HUES6 (cell line): Measurements from ENCODE around the gene SCUBE3.
A peak's percentile ranks its signal among the peaks of the same experiment; 100 is the strongest.

Experiments used
- H3K27ac ChIP-seq: 2 replicates; pipeline ENCODE4 v1.7.0; 2013; ENCODE audit warnings: low read depth, mild to moderate bottlenecking, low read length, inconsistent platforms
- H3K27me3 ChIP-seq: 2 replicates; pipeline ENCODE4 v1.6.1; 2013; ENCODE audit warnings: low read length; ENCODE audit not compliant: control insufficient read depth, insufficient read depth
- H3K36me3 ChIP-seq: 2 replicates; pipeline ENCODE4 v1.6.1; 2013; ENCODE audit warnings: low read length; ENCODE audit not compliant: control insufficient read depth, insufficient read depth
- H3K4me1 ChIP-seq: 2 replicates; pipeline ENCODE4 v1.6.1; 2013; ENCODE audit warnings: low read length; ENCODE audit not compliant: control insufficient read depth, insufficient read depth
- H3K4me3 ChIP-seq: 2 replicates; pipeline ENCODE4 v1.5.1; 2013; ENCODE audit warnings: low read depth, low read length
- H3K9ac ChIP-seq: one replicate; pipeline ENCODE4 v1.6.1; 2013; ENCODE audit warnings: mild to moderate bottlenecking, low read length
- H3K9me3 ChIP-seq: 2 replicates; pipeline ENCODE4 v1.6.1; 2013; ENCODE audit warnings: low read depth, low read length; ENCODE audit not compliant: control insufficient read depth, insufficient read depth

Gene SCUBE3

DNA sequence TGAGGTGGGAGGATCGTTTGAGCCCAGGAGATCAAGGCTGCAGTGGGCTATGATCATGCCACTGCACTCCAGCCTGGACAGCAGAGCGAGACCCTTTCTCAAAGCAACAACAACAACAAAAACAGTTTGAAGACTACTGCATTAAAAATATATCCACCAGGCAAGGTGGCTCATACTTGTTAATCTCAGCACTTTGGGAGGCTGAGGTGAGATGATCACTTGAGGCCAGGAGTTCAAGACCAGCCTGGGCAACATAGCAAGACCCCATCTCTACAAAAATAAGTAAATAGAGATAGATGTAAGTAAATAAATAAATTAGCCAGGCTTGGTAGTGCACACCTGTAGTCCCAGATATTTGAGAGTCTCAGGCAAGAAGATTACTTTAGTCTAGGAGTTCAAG lies 58.2 kb downstream of the SCUBE3 start:
- H3K4me1 ChIP-seq, result peaks cover 4% of the 10 kb centered on the region; the same call in 1 of the 2 replicates
- no peak overlapping the region for H3K4me3 ChIP-seq
- no peaks in the 10 kb centered on the region for H3K27me3 ChIP-seq
- no peaks in the 10 kb centered on the region for H3K9me3 ChIP-seq
- no peak overlapping the region for H3K9ac ChIP-seq
- H3K27ac ChIP-seq, result no peak overlapping the region
- H3K36me3 ChIP-seq, result no peaks in the 10 kb centered on the region

DNA sequence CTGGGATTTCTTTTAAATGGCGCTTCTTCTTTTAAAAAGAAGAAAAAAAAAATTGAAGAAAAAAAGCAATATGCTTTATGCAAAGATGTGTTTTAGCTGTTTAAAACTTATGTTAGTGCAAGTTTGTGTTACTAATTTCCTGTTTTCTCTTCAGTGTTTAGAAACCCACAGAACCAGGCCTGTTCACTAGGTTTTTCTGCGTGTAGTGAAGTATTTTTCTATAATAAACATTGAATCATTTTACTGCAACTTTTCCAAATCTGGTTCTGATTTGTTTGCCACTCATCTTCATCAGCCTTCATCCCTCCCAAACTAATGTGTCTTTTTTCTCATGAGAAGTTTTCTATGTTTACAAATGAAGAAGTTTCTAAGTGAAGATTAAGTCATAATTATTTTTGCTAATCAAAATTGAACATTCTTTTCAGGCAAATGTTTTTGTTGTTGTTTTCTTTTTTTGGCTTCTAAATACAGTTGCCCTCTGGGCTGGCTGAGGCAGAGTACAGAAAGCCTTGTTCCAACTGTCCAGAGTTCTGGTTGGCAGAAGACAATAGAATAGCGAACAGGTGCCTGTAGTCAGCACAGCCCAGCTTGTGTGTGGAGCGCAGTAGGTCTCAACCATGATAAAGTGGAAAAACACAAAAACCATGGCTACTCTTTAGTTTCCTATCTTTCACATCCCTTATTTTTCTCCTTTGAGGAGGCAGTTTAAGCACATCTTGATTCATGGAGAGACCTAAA lies 60.2 kb downstream of the SCUBE3 start:
- H3K27ac ChIP-seq, result no peak overlapping the region

DNA sequence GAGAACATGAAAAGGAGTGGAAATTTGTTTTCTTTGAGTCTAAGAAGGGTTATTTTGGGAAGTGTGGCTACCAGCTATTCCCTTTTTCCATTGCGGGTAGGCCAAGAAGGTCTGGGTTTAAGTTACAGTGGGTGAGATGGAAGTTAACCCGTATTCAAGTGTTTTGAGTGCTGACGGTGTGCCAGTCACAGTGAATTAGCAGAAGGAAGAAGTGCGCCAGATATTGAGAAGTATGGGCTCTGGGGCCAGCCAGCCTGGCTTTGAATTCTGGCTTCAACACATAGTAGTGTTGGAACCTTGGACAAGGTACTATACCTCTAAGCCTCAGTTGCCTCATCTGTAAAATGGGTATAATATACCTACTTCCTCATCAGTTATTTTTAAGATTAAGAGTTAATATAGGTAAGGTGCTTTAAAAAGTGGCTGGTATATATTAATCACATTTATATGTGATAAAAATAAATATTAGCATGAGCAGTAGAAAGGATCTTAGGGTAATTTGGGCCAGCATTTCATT lies 62.0 kb downstream of the SCUBE3 start:
- no peak overlapping the region for H3K9ac ChIP-seq
- no peaks in the 10 kb centered on the region for H3K4me1 ChIP-seq
- H3K9me3 ChIP-seq, result no peaks in the 10 kb centered on the region
- H3K36me3 ChIP-seq, result no peaks in the 10 kb centered on the region
- no peak overlapping the region for H3K27ac ChIP-seq
- H3K27me3 ChIP-seq, result no peaks in the 10 kb centered on the region
- no peak overlapping the region for H3K4me3 ChIP-seq

More for the DNA sequence above, 60.2 kb downstream of the SCUBE3 start:
- no peaks in the 10 kb centered on the region for H3K9me3 ChIP-seq
- H3K27me3 ChIP-seq, result no peaks in the 10 kb centered on the region
- no peak overlapping the region for H3K9ac ChIP-seq
- no peaks in the 10 kb centered on the region for H3K4me1 ChIP-seq
- no peaks in the 10 kb centered on the region for H3K36me3 ChIP-seq
- no peak overlapping the region for H3K4me3 ChIP-seq

GRCh38 chr6:35278708-35279107 lies 65.0 kb downstream of the SCUBE3 start:
- no peaks in the 10 kb centered on the region for H3K27me3 ChIP-seq
- H3K36me3 ChIP-seq, result peaks cover 12% of the 10 kb centered on the region
- H3K4me1 ChIP-seq, result no peaks in the 10 kb centered on the region
- no peak overlapping the region for H3K4me3 ChIP-seq
- no peaks in the 10 kb centered on the region for H3K9me3 ChIP-seq
- H3K9ac ChIP-seq, result no peak overlapping the region
- H3K27ac ChIP-seq, result no peak overlapping the region

- Histone ChIP-seq H3K9ac (no peak overlapping the region), H3K36me3 (peaks cover 16% of the 10 kb centered on the region), H3K27me3 (no peaks in the 10 kb centered on the region), H3K9me3 (no peaks in the 10 kb centered on the region), H3K4me3 (no peak overlapping the region), H3K27ac (no peak overlapping the region), H3K4me1 (no peaks in the 10 kb centered on the region)
Observed at GRCh38 chr6:35280903-35281302, 67.1 kb downstream of the SCUBE3 start.

GRCh38 chr6:35282472-35282871 lies 68.7 kb downstream of the SCUBE3 start:
- Histone ChIP-seq H3K9me3 (no peaks in the 10 kb centered on the region), H3K9ac (no peak overlapping the region), H3K36me3 (peaks cover 30% of the 10 kb centered on the region), H3K27ac (no peak overlapping the region), H3K4me3 (no peak overlapping the region), H3K4me1 (no peaks in the 10 kb centered on the region), H3K27me3 (no peaks in the 10 kb centered on the region)

DNA sequence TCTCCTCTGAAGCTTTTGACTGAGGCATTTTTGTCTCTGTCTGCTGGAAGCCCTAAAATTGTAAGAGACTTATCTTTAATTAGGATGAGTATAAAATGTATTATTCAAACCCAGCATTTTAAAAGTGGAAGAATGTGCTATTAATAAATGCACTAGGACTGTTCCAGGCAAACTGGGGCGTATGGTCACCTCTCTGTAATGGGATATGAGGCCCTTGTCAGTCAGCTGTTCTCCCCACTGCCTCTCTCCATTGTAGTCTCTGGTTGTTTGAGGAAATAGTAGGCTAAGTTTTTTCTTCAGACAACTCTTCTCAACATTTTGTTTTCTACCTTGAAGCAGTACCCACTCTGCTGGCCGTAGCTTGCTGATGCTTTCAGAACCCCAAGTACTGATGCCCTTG lies 69.6 kb downstream of the SCUBE3 start:
- Histone ChIP-seq H3K27me3 (no peaks in the 10 kb centered on the region), H3K9ac (no peak overlapping the region), H3K9me3 (no peaks in the 10 kb centered on the region), H3K36me3 (peaks cover 39% of the 10 kb centered on the region), H3K4me3 (no peak overlapping the region), H3K27ac (no peak overlapping the region), H3K4me1 (no peaks in the 10 kb centered on the region)

GRCh38 chr6:35287671-35288396 lies 74.1 kb downstream of the SCUBE3 start:
- Histone ChIP-seq H3K9me3 (no peaks in the 10 kb centered on the region), H3K4me3 (no peak overlapping the region), H3K27me3 (no peaks in the 10 kb centered on the region), H3K36me3 (peaks cover 61% of the 10 kb centered on the region), H3K27ac (no peak overlapping the region), H3K9ac (peak overlapping the region; percentile 25), H3K4me1 (no peaks in the 10 kb centered on the region)

DNA sequence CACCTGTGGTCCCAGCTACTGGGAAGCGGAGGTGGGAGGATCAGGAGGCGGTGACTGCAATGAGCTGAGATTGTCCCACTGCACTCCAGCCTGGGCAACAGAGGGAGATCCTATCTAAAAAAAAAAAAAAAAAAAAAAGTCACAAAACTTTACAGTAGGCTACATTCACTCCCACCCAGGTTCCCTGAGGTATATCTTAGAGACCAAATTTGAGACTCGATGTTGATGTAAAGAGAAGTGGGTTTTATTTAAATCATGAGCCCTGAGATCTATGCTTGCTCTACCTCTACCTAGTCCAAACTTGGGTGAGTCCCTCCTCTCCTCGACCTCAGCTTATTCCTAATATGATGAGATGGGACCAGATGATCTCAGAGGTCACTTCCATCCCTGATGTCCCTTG lies 75.1 kb downstream of the SCUBE3 start:
- Histone ChIP-seq H3K4me3 (no peak overlapping the region), H3K36me3 (peaks cover 58% of the 10 kb centered on the region), H3K9ac (no peak overlapping the region), H3K27me3 (no peaks in the 10 kb centered on the region), H3K9me3 (no peaks in the 10 kb centered on the region), H3K27ac (no peak overlapping the region), H3K4me1 (no peaks in the 10 kb centered on the region)

GRCh38 chr6:35291491-35291890 lies 77.7 kb downstream of the SCUBE3 start:
- Histone ChIP-seq H3K9ac (no peak overlapping the region), H3K4me1 (no peaks in the 10 kb centered on the region), H3K4me3 (no peak overlapping the region), H3K9me3 (no peaks in the 10 kb centered on the region), H3K27ac (no peak overlapping the region), H3K27me3 (no peaks in the 10 kb centered on the region), H3K36me3 (peaks cover 56% of the 10 kb centered on the region)

DNA sequence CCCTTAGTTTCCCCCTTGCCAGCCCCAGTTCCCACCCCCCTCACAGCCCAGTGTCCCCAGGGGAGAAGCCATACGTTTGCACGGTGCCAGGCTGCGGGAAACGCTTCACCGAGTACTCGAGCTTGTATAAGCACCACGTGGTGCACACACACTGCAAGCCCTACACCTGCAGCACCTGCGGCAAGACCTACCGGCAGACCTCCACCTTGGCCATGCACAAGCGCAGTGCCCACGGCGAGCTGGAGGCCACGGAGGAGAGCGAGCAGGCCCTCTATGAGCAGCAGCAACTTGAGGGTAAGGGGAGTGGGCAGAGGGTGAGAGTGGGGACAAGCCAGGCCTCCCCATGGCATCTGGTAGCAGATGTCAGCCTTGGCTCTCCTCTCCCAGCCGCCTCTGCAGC lies 78.7 kb downstream of the SCUBE3 start:
- Histone ChIP-seq H3K27me3 (no peaks in the 10 kb centered on the region), H3K4me3 (no peak overlapping the region), H3K4me1 (peaks cover 5% of the 10 kb centered on the region; the same call in 1 of the 2 replicates), H3K9me3 (no peaks in the 10 kb centered on the region), H3K9ac (no peak overlapping the region), H3K36me3 (peaks cover 47% of the 10 kb centered on the region), H3K27ac (no peak overlapping the region)
